Neural cell (in vitro differentiated cells): ENCODE results near the gene IGF1R. TPM values are rescaled to one million over a fixed set of nuclear protein-coding genes. Genes with fewer than 3 reads are reported as not detected.
A peak's percentile ranks its signal among the peaks of the same experiment; 100 is the strongest.

Source experiments
- H2AFZ ChIP-seq: fragments of 200-600, 300-800 bp; sonication (generic), shearing (Covaris generic); 2 replicates; pipeline ENCODE4 v1.6.0; 2014; ENCODE audit warnings: low read depth, mild to moderate bottlenecking, antibody characterized with exemption, low read length, moderate library complexity
- H3F3A ChIP-seq: fragments of 200-600 bp; shearing (Covaris generic); 2 replicates; pipeline ENCODE4 v1.6.1; 2016; ENCODE audit warnings: mild to moderate bottlenecking, moderate library complexity, mixed read lengths, antibody characterized with exemption, low read length; ENCODE audit not compliant: insufficient read depth, poor library complexity, severe bottlenecking
- H3K27ac ChIP-seq: fragments of 200-600, 300-800 bp; sonication (generic), shearing (Covaris generic); 2 replicates; pipeline ENCODE4 v1.5.1; 2014; ENCODE audit warnings: mild to moderate bottlenecking, low read length, moderate library complexity
- H3K27me3 ChIP-seq: fragments of 300-800, 200-600 bp; sonication (generic), shearing (Covaris generic); 2 replicates; pipeline ENCODE4 v1.6.0; 2014; ENCODE audit warnings: mild to moderate bottlenecking, low read depth, low read length, moderate library complexity; ENCODE audit not compliant: insufficient read depth
- H3K36me3 ChIP-seq: fragments of 300-800, 200-600 bp; sonication (generic), shearing (Covaris generic); 2 replicates; pipeline ENCODE4 v1.5.1; 2014; ENCODE audit warnings: mild to moderate bottlenecking, antibody characterized with exemption, low read length, moderate library complexity; ENCODE audit not compliant: insufficient read depth
- H3K4me2 ChIP-seq: fragments of 300-800, 200-600 bp; sonication (generic), shearing (Covaris generic); 2 replicates; pipeline ENCODE4 v1.6.0; 2014; ENCODE audit warnings: mild to moderate bottlenecking, low read length
- H3K4me3 ChIP-seq: fragments of 300-800, 200-600 bp; sonication (generic), shearing (Covaris generic); 2 replicates; pipeline ENCODE4 v1.5.1; 2014; ENCODE audit warnings: mild to moderate bottlenecking, low read length, moderate library complexity
- H3K79me2 ChIP-seq: fragments of 200-600 bp; shearing (Covaris generic); replicated peaks from 2 replicates; pipeline ENCODE4 v1.6.0; 2014; ENCODE audit warnings: mild to moderate bottlenecking, low read length, moderate library complexity; ENCODE audit not compliant: insufficient read depth
- H3K9ac ChIP-seq: fragments of 300-800, 200-600 bp; sonication (generic), shearing (Covaris generic); 2 replicates; pipeline ENCODE4 v1.6.1; 2016; ENCODE audit warnings: mild to moderate bottlenecking, low read length, mixed read lengths
- H3K9me2 ChIP-seq: fragments of 200-600 bp; shearing (Covaris generic); 2 replicates; pipeline ENCODE4 v1.6.1; 2016; ENCODE audit warnings: mild to moderate bottlenecking, low read length, mixed read lengths; ENCODE audit not compliant: insufficient read depth
- H3K9me3 ChIP-seq: fragments of 200-600, 300-800 bp; sonication (generic), shearing (Covaris generic); 2 replicates; pipeline ENCODE4 v1.6.1; 2016; ENCODE audit warnings: mild to moderate bottlenecking, mixed run types, low read length, moderate library complexity, mixed read lengths
- H4K20me1 ChIP-seq: fragments of 200-600 bp; shearing (Covaris generic); 2 replicates; pipeline ENCODE4 v1.6.1; 2016; ENCODE audit warnings: mild to moderate bottlenecking, mixed run types; ENCODE audit not compliant: insufficient read depth
- CTCF ChIP-seq: fragments of 450-650 bp; IDR thresholded peaks from 2 replicates; pipeline ENCODE4 v1.5.1; 2014; ENCODE audit warnings: antibody characterized with exemption, mild to moderate bottlenecking, moderate library complexity; ENCODE audit not compliant: poor library complexity, severe bottlenecking
- EP300 ChIP-seq: fragments of 450-650 bp; conservative IDR thresholded peaks from 2 replicates; pipeline ENCODE4 v1.6.1; 2014; ENCODE audit warnings: antibody characterized with exemption, mild to moderate bottlenecking, moderate library complexity; ENCODE audit not compliant: poor library complexity, severe bottlenecking
- EZH2 ChIP-seq: fragments of 200-600, 300-800 bp; shearing (Covaris generic), sonication (generic); IDR thresholded peaks from 2 replicates; pipeline ENCODE4 v1.6.1; 2014; ENCODE audit warnings: antibody characterized with exemption, low read length, borderline replicate concordance, mild to moderate bottlenecking; ENCODE audit not compliant: insufficient read depth, poor library complexity, severe bottlenecking
- MXI1 ChIP-seq: fragments of 450-650 bp; conservative IDR thresholded peaks from 2 replicates; pipeline ENCODE4 v1.6.1; 2014; ENCODE audit warnings: antibody characterized with exemption, mild to moderate bottlenecking; ENCODE audit not compliant: poor library complexity, severe bottlenecking
- POLR2AphosphoS5 ChIP-seq: IDR thresholded peaks from 2 replicates; pipeline ENCODE4 v1.6.1; 2012
- RAD21 ChIP-seq: fragments of 450-650 bp; conservative IDR thresholded peaks from 2 replicates; pipeline ENCODE4 v1.6.1; 2014; ENCODE audit warnings: antibody characterized with exemption, mild to moderate bottlenecking, moderate library complexity
- REST ChIP-seq: IDR thresholded peaks from 2 replicates; pipeline ENCODE4 v1.6.1; 2012; ENCODE audit warnings: borderline replicate concordance
- SMC3 ChIP-seq: fragments of 450-650 bp; conservative IDR thresholded peaks from 2 replicates; pipeline ENCODE4 v1.6.1; 2014; ENCODE audit warnings: antibody characterized with exemption, mild to moderate bottlenecking, moderate library complexity; ENCODE audit not compliant: poor library complexity
- TAF1 ChIP-seq: IDR thresholded peaks from 2 replicates; pipeline ENCODE4 v1.6.1; 2012; ENCODE audit warnings: low read depth
- polyA plus RNA-seq: library from polyadenylated mRNA; depleted of rRNA; stranded (reverse); fragments of >200 nt; gene quantifications from 2 replicates; pipeline ENCODE4 v1.2.3, GENCODE V29; 2014

Gene IGF1R
- polyA plus RNA-seq, 1 donor from 2014 or later: 10.9 TPM

- Histone ChIP-seq H3K79me2 (peaks cover 27% of the 10 kb centered on the region), H3K27me3 (no peaks in the 10 kb centered on the region), H3K27ac (no peak overlapping the region), H3K36me3 (no peaks in the 10 kb centered on the region), H3K9ac (no peak overlapping the region), H3K9me2 (no peaks in the 10 kb centered on the region), H3K4me2 (no peak overlapping the region), H2AFZ (no peak overlapping the region), H3F3A (no peaks in the 10 kb centered on the region), H4K20me1 (peaks cover 5% of the 10 kb centered on the region), H3K9me3 (no peaks in the 10 kb centered on the region), H3K4me3 (no peak overlapping the region)
- no peak for TF ChIP-seq TAF1
- no peak for TF ChIP-seq SMC3
- TF ChIP-seq EZH2: no peak
- TF ChIP-seq POLR2AphosphoS5: no peak
- no peak for TF ChIP-seq EP300
- TF ChIP-seq RAD21: no peak
- TF ChIP-seq REST: no peak
- TF ChIP-seq CTCF: no peak
- no peak for TF ChIP-seq MXI1
These were observed 150.1 kb downstream of the IGF1R start for GRCh38 chr15:98798375-98798893.

GRCh38 chr15:98799461-98800390 lies 151.4 kb downstream of the IGF1R start:
- Histone ChIP-seq H3K79me2 (peaks cover 29% of the 10 kb centered on the region), H3K9ac (peak overlapping the region; percentile 21), H2AFZ (no peak overlapping the region), H4K20me1 (peaks cover 5% of the 10 kb centered on the region), H3K27ac (no peak overlapping the region), H3K36me3 (no peaks in the 10 kb centered on the region), H3K9me2 (no peaks in the 10 kb centered on the region), H3K9me3 (no peaks in the 10 kb centered on the region), H3K4me2 (peak overlapping the region; percentile 76), H3K4me3 (peak overlapping the region; percentile 55), H3K27me3 (no peaks in the 10 kb centered on the region), H3F3A (no peaks in the 10 kb centered on the region)
- TF ChIP-seq EZH2 (no peak), MXI1 (no peak), TAF1 (no peak), SMC3 (no peak), CTCF (no peak), REST (no peak), EP300 (no peak), RAD21 (no peak), POLR2AphosphoS5 (no peak)
